Left colon (tissue), 2 donors: ENCODE measurements around the gene SPRY4. TPM values are rescaled to one million over a fixed set of nuclear protein-coding genes. Genes with fewer than 3 reads are reported as not detected.

Experiments used
- ATAC-seq: fragments of 200-7000 bp; cut with Tn5 transposase; one replicate; pipeline ENCODE4 v1.9.1; 2020; ENCODE audit warnings: mild to moderate bottlenecking, moderate library complexity
- DNase-seq, 2 donors: peaks; one replicate each; pipeline ENCODE4 v3.0.0-alpha.2; 2020
- intact Hi-C, 2 donors: fragments of 100-400 bp; cut with DNase I in 1 of 2; cut with micrococcal nuclease in 1 of 2; formaldehyde crosslinking; loops; one replicate each; pipeline versions ENCODE4 v1.11.2 to v1.14.0; 2022; cut with DNase I, micrococcal nuclease
- total RNA-seq, 2 donors: library from RNA; stranded (reverse); fragmentation: NEBNext Ultra II Directional; extraction: Animal tissue kit (Norgen Biotek cat#: 25700); gene quantifications; one replicate each; pipeline ENCODE4 v1.2.1, GENCODE V29; 2021
- donor health status: DM: no; HTN: no; CAD: no.
- donor health status: DM: yes; HTN: yes; CAD: no.

SPRY4 gene
- total RNA-seq, 2 donors from 2014 or later, result 9.5 to 9.7 TPM

DNA sequence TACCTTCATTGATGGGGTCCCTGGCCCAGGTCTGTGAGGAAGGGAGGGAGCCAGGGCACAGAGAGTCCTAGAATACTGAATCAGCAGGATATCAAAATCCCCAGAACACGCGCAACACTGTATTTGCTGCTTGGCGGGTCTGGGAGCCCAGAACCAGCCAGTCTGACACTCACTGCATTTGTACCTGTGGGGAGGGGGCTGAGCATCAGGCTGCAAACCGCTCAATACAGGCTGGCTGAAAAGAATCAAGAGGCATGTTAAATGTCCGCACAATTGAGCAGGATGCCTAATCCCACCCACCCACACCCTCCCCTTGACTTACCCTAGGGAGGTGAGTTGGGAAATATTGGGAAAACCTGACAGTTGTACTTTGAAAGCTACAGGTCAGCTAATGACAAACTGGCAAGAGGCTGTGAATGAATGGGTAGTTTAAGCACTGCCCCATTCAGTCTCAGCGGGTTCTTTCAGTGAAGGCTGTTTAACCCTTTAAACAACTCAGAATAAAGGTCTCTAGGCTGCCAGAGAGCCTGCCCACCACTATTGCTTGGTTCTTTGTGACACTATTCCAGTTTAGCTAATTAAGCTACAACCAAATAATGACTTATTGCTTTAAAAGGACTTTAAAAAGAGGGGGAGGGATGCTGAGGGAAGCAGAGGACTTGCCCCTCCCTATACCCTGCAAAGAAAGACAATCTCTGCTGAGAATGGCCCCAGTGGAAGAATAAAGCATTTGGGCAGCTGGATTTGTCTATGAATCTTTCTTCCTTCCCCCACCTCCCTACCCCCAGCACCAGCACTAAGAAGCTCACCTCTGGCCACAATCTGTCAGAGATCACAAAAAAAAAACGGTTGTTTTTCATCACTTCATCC is 5.0 kb downstream of the SPRY4 start:
- intact Hi-C loops, result loop anchor here in 1 of 2 donors (10.0 kb wide), 1 partner anchor 225 kb away; no protein-coding TSS in a partner anchor
- DNase-seq, result no peak
- no peak for ATAC-seq

- intact Hi-C loops, result no loop called here
- DNase-seq (no peak), ATAC-seq (no peak)
Measured at GRCh38 chr5:142319105-142319504, 5.7 kb downstream of the SPRY4 start.

GRCh38 chr5:142317753-142318152 is 7.1 kb downstream of the SPRY4 start:
- DNase-seq (no peak), ATAC-seq (no peak)
- intact Hi-C loops, result no loop called here

DNA sequence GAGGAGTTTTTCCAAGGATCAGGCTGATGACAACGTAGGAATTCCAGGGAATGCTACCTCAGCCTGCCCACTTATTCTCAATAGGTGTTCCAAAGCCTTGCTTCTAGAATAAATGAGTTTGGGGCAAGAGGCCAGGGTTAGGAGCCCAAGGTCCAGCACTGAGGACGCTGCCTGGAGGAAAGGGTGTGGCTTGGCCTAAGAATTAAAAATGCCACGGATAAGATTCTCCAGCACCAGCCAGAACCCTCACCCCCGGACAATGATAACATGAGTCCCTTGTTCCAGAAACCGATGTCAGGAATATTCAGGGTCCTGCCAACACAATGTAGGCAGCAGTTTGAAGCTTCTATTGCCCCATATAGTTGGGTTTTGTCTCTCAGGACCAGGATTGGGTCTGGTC is 7.6 kb downstream of the SPRY4 start:
- intact Hi-C loops, result no loop called here
- no peak for DNase-seq
- ATAC-seq, result no peak

- intact Hi-C loops, result no loop called here
- ATAC-seq (no peak), DNase-seq (no peak)
Measured at GRCh38 chr5:142316681-142317080, 8.1 kb downstream of the SPRY4 start.

DNA sequence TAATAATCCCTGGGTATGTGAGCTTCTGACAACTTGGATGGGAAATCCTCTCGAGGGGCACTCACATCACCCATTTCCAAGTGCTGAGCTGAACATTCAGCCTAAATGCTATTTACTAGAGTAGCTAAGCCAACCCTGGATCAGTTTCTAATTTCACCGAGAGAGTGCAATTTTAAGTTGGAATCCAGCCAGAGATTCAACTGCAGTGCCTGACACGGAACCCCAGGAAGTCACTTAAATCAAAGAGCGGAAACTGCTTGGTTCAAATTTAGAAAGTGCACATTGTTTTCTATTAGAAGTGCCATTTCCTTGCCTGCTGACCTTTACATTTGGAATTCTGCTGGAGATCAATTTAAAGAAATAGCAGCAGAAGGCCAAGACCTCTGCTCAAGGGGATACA is 8.8 kb downstream of the SPRY4 start:
- ATAC-seq, result no peak
- no peak for DNase-seq
- intact Hi-C loops, result no loop called here

DNA sequence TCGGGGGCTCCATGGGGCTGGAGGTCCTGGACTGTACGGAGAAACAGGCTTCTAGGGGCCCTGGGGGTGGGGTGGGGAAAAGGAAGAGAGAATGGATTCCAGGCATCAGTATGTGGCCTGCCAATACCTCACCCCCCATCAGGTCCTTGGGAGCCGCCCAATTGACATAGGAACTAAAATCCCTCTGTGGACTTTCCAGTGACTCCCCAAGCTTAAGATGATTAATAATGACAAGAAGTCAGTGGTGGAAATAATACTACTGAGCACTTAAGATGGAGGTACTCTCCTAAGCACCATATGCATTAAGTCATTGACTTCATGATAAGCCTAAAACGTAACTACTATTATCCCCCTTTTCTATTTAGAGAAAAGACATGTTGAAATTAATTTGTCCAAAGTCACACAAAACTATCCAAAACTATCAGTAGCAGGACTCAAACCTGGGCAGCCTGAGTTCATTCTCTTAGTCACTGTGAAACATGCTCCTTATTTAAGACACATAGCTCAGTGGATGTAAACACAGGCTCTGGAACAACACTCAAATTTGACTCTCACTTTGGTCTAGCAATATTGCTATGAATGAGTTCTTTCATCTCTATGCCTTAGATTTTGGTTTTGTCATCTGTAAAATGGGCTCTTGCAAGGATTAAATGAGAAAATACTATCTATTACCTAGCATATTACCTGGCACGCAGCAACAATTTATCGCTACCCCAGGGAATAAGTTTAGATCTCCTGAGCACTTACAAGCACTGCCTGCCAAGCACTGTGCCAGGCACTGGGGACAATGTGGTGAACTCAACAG is 9.5 kb downstream of the SPRY4 start:
- DNase-seq, result no peak
- ATAC-seq, result no peak
- intact Hi-C loops, result no loop called here

DNA sequence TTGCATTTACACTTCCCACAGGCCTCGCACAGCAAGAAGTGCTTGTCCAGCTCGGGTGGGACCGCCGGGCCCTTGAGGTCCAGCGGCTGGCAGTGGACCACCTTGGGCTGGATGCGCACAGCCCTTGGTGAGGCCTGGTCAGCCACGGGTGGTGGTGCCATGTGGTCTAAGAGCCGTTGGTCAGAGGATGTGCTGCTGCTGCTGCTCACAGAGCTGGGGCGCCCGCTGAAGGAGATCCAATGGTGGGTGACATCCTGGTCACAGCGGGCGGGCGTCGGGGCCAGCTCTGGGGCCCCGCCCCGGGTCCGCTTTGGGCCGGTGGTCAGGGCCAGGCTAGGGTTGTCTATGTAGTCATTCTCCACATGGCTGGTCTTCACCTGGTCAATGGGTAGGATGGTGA is 10.2 kb downstream of the SPRY4 start:
- intact Hi-C loops, result no loop called here
- ATAC-seq (no peak), DNase-seq (no peak)

- ATAC-seq (no peak), DNase-seq (no peak)
- intact Hi-C loops, result no loop called here
Measured at GRCh38 chr5:142314109-142314508, 10.7 kb downstream of the SPRY4 start.

DNA sequence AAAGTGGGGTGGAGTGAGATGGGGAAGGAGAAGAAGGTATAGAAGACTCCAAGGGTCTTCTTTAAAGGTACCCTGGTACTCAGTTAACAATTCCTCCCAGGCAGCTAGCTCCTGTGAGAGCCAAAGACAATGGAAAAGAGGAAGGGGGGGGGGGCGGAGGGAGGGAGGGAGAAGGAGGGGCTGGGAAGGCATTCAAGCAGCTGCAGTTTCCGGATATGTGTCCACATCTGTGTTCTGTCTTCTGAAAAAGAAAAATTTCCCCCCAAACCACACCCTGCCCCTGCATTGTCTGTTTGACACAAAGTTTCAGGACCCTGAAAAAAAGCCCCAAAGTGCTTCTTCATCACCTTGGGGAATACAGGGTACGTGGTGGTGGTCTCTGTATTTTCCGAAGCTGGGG is 11.1 kb downstream of the SPRY4 start:
- intact Hi-C loops, result no loop called here
- DNase-seq, result no peak
- ATAC-seq, result no peak

DNA sequence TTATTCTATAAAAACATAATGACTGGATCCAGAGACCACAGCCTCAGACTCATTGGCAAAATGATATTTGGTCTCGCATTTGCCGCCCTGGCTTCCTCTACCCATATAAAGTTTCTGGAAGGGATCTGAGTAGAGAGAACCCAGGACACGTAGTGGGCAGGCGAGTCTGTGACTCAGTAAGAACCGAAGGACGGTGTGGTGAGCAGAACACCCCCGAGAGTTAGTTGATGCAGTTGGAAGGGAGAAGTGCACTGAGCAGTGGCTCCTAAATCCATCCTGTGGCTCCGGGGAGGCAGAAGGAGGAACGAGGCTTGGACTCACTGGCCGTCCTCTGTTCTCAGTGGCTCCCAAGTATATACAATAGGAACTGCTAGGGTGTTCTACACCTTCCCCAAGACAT is 11.5 kb downstream of the SPRY4 start:
- ATAC-seq (no peak), DNase-seq (no peak)
- intact Hi-C loops, result no loop called here

DNA sequence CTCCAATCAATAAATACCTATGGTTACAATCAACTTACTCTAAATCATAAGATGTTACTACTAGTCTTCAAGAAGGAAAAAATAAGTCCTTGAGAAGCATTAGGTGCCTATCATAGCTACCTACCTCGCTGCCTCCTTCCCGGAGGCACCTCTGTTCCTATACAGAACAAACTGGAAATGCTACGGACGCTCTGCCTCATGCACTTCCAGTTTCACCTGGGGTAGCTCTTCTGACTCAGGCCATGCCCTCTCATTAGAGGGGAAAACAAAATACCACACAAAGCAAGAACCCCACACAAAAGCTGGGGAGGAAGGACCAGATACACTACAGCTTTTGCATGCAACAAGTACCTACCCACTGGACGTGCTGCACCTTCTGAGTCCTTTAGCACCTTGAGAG is 12.4 kb downstream of the SPRY4 start:
- ATAC-seq (no peak), DNase-seq (no peak)
- intact Hi-C loops, result no loop called here

DNA sequence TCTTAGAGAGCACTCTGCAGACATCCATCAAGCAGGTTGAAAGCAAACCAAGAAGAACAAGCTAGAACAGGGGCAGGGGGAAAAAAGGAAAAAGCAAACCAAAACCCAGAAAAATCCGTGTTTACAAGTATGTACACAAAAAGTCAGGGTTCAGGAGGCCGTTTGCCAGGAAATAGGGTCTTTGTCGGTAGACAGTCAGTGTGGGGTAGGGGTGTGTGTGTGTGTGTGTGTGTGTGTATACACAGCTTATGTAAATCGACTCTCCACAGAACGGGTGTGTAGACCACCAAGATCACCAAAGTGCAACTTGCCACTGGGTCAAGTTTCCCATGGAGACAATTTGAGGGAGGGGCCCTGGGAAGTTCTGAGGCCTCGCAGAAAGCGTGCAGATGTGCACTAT is 13.1 kb downstream of the SPRY4 start:
- ATAC-seq (no peak), DNase-seq (no peak)
- intact Hi-C loops, result no loop called here

GRCh38 chr5:142310803-142311202 is 14.0 kb downstream of the SPRY4 start:
- intact Hi-C loops, result no loop called here
- ATAC-seq (no peak), DNase-seq (no peak)

DNA sequence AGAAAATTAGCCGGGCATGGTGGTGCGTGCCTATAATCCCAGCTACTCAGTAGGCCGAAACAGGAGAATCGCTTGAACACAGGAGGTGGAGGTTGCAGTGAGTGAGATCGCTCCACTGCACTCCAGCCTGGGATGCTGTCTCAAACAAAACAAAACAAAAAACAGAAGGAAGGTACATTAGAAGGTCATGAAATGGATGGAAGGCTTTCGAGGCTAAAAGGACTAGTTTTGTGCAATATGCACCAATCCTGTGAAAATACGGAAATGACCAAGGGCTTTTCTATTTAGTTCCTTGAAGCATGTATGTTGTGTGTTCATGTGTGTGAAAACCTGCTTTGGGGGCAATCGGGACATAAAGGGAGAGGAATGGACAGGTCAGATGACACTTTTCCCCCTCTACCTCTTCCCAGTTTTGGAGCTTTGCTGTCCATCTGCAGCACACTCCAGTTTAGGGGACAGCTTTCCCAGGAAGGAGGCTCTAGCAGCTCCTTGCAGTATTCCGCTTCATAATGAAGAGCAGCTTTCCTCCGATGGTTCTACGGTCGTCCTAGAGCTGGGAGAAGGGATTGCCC is 15.0 kb downstream of the SPRY4 start:
- DNase-seq (no peak), ATAC-seq (no peak)
- intact Hi-C loops, result no loop called here

- no peak for ATAC-seq
- intact Hi-C loops, result no loop called here
- DNase-seq, result no peak
Measured at GRCh38 chr5:142308358-142308757, 16.5 kb downstream of the SPRY4 start.

DNA sequence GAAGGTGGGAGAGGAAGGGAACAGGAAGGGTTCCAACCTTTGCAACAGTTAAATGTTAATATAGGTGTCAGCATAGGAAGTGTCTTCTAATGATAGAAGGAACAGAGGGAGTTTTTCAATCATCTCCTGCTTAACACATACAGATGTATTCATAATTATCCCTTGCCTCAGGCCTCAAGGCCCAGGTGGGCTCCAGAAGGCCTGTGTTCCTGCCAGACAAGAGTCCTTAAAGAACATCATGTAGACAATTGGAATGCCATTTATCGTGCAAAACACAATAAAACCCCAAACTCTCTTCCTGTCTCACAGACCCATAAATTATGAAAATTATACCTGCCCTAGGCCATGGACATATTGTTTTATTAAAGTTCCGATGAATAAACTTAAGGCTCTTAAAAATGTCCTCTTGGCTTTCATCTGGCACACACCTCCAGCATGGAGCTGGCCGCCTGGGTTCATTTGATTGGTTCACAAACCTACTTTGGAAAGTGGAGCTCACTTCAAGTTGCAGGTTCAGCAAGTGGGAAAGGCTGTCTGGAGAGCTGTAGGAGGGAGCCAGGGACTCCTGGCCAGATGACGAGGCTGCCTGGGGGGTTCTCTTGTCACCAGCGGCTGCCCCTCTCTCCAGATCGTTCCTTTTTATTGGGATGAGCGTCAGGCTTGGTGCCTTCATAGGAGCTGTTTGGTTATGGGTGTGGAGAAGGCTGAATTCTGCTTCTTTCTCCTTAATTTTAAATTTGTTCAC is 17.5 kb downstream of the SPRY4 start:
- ATAC-seq, result no peak
- intact Hi-C loops, result no loop called here
- DNase-seq, result no peak

GRCh38 chr5:142306077-142306502 is 18.7 kb downstream of the SPRY4 start:
- ATAC-seq (peak; percentile 53), DNase-seq (no peak)
- intact Hi-C loops, result no loop called here

DNA sequence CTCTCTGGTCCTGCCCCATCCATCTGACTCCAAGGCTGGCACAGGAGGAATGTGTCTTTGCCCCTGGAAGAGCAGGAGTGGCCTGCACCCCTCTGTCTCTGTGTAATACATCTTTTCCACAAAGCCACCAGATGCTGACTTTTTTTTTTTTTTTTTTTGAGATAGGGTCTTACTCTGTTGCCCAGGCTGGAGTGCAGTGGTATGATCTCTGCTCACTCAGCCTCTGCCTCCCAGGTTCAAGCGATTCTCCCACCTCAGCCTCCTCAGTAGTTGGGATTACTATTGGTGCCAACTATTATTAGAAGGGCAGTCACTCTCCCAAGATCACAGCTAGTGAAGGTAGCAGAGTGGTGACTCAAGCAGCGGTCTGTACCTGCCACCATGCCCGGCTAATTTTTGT is 19.6 kb downstream of the SPRY4 start:
- ATAC-seq (no peak), DNase-seq (no peak)
- intact Hi-C loops, result no loop called here
